ENCODE measurements around the gene COL4A2.

DNA sequence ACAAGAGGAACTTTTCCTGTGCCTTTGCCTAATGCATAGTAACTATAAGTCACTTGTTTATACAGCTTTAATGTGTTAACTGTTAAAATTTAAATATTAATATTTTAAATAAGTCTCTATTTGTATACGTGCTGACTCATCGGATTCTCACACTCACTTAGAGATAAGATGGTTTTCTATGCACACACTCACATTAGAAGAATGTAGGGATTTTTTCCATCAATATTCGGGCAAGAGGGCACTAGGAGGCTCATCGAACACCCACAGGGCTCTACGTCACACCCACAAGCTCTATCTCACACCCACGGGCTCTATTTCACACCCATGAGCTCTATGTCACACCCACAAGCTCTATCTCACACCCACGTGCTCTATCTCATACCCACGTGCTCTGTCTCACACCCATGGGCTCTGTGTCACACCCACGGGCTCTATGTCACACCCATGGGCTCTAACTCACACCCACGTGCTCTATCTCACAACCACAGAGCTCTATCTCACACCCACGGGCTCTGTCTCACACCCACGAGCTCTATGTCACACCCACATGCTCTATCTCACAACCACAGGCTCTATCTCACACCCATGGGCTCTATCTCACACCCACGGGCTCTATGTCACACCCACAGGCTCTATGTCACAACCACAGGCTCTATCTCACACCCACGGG is 73.4 kb downstream of the COL4A2 start:
- TF ChIP-seq, protein P1, sequence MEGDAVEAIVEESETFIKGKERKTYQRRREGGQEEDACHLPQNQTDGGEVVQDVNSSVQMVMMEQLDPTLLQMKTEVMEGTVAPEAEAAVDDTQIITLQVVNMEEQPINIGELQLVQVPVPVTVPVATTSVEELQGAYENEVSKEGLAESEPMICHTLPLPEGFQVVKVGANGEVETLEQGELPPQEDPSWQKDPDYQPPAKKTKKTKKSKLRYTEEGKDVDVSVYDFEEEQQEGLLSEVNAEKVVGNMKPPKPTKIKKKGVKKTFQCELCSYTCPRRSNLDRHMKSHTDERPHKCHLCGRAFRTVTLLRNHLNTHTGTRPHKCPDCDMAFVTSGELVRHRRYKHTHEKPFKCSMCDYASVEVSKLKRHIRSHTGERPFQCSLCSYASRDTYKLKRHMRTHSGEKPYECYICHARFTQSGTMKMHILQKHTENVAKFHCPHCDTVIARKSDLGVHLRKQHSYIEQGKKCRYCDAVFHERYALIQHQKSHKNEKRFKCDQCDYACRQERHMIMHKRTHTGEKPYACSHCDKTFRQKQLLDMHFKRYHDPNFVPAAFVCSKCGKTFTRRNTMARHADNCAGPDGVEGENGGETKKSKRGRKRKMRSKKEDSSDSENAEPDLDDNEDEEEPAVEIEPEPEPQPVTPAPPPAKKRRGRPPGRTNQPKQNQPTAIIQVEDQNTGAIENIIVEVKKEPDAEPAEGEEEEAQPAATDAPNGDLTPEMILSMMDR (tag by site-specific recombination; IDR thresholded peaks at IDR 0.05) = no peak
- TF ChIP-seq, protein P2, sequence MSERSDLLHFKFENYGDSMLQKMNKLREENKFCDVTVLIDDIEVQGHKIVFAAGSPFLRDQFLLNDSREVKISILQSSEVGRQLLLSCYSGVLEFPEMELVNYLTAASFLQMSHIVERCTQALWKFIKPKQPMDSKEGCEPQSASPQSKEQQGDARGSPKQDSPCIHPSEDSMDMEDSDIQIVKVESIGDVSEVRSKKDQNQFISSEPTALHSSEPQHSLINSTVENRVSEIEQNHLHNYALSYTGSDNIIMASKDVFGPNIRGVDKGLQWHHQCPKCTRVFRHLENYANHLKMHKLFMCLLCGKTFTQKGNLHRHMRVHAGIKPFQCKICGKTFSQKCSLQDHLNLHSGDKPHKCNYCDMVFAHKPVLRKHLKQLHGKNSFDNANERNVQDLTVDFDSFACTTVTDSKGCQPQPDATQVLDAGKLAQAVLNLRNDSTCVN (tag by site-specific recombination; optimal IDR thresholded peaks at IDR 0.05) = no peak
- TF ChIP-seq, protein P3, sequence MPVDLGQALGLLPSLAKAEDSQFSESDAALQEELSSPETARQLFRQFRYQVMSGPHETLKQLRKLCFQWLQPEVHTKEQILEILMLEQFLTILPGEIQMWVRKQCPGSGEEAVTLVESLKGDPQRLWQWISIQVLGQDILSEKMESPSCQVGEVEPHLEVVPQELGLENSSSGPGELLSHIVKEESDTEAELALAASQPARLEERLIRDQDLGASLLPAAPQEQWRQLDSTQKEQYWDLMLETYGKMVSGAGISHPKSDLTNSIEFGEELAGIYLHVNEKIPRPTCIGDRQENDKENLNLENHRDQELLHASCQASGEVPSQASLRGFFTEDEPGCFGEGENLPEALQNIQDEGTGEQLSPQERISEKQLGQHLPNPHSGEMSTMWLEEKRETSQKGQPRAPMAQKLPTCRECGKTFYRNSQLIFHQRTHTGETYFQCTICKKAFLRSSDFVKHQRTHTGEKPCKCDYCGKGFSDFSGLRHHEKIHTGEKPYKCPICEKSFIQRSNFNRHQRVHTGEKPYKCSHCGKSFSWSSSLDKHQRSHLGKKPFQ (tag by site-specific recombination; IDR thresholded peaks at IDR 0.05) = no peak
- TF ChIP-seq ZXDB (tag by site-specific recombination; IDR thresholded peaks at IDR 0.05) (no peak), ZNF10 (tag by site-specific recombination; IDR thresholded peaks at IDR 0.05) (no peak), ZNF747 (tag by site-specific recombination; IDR thresholded peaks at IDR 0.05) (no peak), ZFP37 (tag by site-specific recombination; IDR thresholded peaks at IDR 0.05) (no peak), SETDB1 (IDR thresholded peaks at IDR 0.05; ENCODE audit: insufficient read length, low read length) (no peak)
- TF ChIP-seq, protein P4, sequence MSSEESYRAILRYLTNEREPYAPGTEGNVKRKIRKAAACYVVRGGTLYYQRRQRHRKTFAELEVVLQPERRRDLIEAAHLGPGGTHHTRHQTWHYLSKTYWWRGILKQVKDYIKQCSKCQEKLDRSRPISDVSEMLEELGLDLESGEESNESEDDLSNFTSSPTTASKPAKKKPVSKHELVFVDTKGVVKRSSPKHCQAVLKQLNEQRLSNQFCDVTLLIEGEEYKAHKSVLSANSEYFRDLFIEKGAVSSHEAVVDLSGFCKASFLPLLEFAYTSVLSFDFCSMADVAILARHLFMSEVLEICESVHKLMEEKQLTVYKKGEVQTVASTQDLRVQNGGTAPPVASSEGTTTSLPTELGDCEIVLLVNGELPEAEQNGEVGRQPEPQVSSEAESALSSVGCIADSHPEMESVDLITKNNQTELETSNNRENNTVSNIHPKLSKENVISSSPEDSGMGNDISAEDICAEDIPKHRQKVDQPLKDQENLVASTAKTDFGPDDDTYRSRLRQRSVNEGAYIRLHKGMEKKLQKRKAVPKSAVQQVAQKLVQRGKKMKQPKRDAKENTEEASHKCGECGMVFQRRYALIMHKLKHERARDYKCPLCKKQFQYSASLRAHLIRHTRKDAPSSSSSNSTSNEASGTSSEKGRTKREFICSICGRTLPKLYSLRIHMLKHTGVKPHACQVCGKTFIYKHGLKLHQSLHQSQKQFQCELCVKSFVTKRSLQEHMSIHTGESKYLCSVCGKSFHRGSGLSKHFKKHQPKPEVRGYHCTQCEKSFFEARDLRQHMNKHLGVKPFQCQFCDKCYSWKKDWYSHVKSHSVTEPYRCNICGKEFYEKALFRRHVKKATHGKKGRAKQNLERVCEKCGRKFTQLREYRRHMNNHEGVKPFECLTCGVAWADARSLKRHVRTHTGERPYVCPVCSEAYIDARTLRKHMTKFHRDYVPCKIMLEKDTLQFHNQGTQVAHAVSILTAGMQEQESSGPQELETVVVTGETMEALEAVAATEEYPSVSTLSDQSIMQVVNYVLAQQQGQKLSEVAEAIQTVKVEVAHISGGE (tag by site-specific recombination; conservative IDR thresholded peaks at IDR 0.05; ENCODE audit: low read depth) = no peak
